ENCODE data around the gene FOXP1.

The FOXP1 gene

DNA sequence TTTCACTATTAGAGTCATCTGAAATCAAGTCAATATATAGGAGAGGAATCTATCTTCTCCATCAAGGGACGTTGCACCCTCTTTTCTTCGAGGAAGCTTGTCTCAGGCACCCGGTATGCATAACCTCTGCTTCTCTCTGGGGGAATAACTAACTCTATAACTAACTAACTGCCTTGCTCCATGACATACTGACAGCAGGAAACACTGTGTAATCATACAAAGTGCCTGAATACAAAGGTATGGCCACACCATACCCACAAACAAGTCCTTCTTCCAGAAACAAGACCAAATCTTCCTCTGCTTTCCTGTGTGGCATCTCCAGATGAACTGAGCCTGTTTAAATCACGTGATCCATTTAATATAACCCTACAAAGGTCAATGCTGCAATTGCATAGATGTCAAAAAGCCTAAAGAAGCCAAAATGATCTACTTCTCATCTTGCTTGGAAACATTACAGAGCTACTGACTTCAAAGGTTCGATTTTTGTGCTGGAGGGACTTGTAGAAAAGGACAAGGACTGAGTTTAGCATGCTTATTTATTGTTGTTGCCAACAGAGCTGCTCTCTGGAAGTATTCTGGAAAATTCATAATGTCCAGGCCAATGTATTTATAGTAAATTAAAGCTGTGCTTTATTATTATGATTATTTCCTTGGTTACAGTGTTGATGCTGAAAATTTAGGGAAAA lies 380.5 kb downstream of the FOXP1 start:
- Mint-ChIP-seq H3K27ac (peak overlapping the region; percentile 96), H3K27me3 (no peaks in the 10 kb centered on the region), H3K9me3 (ENCODE audit: low read depth) (no peaks in the 10 kb centered on the region), H3K36me3 (peaks cover 17% of the 10 kb centered on the region), H3K4me1 (ENCODE audit: low read depth) (peaks cover 76% of the 10 kb centered on the region), H3K4me3 (no peak overlapping the region)

DNA sequence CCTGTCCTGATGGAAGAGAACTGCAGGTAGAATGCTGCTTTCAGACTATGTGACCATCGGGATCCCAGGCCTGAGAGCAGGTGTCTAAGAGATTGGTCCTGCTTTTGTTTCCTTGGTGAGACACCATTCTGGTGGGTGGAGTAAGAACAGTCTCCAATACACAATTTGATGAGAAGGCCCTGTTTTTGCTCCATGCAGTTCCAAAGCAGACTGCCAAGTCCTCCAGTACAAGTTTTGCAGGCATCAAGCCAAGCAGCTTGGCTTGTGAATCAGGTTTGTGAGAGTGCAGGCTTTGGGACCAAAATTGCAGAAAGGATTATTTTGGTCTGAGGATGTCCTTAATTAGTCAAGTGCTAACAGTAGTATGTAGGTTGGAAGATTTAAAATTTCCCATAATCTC lies 381.6 kb downstream of the FOXP1 start:
- Mint-ChIP-seq H3K36me3 (peaks cover 14% of the 10 kb centered on the region), H3K27ac (peak overlapping the region; percentile 96), H3K4me1 (ENCODE audit: low read depth) (peaks cover 69% of the 10 kb centered on the region), H3K4me3 (no peak overlapping the region), H3K27me3 (no peaks in the 10 kb centered on the region), H3K9me3 (ENCODE audit: low read depth) (no peaks in the 10 kb centered on the region)

DNA sequence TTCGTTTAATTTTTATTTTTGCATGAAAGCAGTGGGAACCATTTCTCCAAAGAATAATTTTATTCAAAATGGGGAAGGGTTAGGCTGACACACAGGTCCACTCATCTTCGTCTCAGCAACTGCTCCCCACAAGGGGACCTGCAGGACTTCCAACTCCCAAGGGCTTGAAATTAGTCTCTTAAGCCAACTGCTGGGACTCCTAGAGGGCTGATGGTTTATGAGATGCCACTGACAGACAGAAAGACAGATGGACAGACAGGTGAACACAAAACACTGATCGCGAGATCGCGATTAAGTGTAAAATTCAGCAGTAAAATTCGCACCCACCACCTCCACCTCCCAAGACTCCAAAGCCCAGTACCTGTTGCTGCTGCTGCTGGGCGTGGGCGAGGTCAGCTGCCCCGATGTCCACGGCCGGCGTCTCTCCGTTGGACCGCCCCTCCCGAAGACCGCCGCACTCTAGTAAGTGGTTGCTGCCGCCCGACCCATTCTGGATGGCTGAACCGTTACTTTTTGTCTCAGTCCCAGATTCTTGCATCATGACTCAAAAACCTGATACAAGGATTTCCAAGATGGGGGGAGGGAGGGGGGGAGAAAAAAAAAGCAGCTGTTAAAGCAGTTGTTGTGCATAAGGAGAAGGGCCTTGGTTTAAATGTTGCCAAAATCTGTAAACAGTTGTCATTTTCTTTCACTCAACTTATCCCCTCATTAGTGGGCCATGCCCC lies 385.5 kb downstream of the FOXP1 start:
- no peaks in the 10 kb centered on the region for H3K9me3 Mint-ChIP-seq (ENCODE audit: low read depth)
- no peak overlapping the region for H3K4me3 Mint-ChIP-seq
- H3K27me3 Mint-ChIP-seq: no peaks in the 10 kb centered on the region
- peak overlapping the region; percentile 1 for H3K27ac Mint-ChIP-seq
- H3K4me1 Mint-ChIP-seq (ENCODE audit: low read depth): peaks cover 59% of the 10 kb centered on the region
- peaks cover 12% of the 10 kb centered on the region for H3K36me3 Mint-ChIP-seq

DNA sequence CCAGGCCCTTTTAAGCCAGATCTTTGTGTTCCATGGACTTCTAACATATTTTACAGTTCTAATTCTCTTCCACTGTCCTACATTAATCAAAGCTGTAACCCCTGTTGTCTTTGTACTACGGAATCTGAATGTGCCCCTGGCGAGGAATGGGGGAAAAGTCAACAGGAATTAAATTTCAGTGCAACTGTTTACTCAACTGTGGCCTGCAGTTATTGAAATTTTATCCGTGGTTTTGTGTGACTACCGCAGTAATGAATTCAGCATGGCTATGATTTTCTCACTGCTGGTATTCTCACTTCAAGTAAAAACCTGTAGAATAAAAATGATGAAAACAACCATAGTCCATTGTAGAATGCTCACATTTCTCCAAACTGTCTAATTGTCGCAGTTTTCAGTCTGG lies 388.0 kb downstream of the FOXP1 start:
- H3K4me1 Mint-ChIP-seq (ENCODE audit: low read depth): peaks cover 62% of the 10 kb centered on the region

DNA sequence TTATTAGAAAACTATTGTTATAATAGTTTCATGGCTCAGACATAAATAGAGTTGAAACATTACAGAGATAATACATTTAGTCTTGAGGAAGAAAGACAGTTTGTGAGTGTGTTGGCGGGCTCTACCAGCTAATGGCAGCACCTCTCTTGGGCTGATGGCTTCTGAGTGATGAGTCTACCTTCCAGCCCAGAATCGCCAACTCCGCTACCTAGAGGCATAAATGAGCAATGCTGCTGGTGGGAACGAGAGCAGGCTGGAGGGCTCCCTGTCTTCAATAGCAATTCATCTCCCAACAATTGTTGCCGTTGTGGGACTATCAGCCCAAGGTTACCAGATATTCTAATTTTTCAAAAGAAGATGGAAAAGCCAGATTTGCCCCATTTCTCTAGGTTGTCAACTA lies 388.7 kb downstream of the FOXP1 start:
- Mint-ChIP-seq H3K27ac (peak overlapping the region; percentile 85), H3K9me3 (ENCODE audit: low read depth) (no peaks in the 10 kb centered on the region), H3K36me3 (peaks cover 18% of the 10 kb centered on the region), H3K27me3 (no peaks in the 10 kb centered on the region), H3K4me3 (no peak overlapping the region), H3K4me1 (ENCODE audit: low read depth) (peaks cover 62% of the 10 kb centered on the region)

More for the DNA sequence above, 388.0 kb downstream of the FOXP1 start:
- Mint-ChIP-seq H3K36me3 (peaks cover 20% of the 10 kb centered on the region), H3K27me3 (no peaks in the 10 kb centered on the region), H3K4me3 (no peak overlapping the region), H3K27ac (peak overlapping the region; percentile 85), H3K9me3 (ENCODE audit: low read depth) (no peaks in the 10 kb centered on the region)

DNA sequence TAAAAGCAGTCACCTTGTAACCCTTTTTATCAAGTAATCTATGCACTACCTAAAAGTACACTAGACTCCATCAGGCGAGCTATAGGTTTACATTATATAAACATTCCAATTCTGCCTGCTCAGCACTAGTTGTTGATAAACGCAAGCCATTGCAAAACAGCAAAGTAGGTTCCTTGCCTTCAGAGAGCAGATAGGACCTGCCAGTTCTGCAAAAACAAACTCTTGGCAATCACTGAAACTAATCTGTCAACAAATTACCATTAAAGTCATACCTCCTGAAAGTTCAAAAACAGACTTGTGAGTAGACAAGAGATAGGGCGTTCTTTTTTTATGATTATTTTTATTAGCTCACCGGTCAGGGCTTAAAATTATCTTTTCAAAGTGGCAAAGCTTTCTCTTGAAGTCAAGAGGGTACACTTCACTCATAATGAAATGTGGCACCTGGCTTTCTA lies 392.5 kb downstream of the FOXP1 start:
- no peaks in the 10 kb centered on the region for H3K27me3 Mint-ChIP-seq
- H3K36me3 Mint-ChIP-seq: peaks cover 26% of the 10 kb centered on the region
- peaks cover 89% of the 10 kb centered on the region for H3K4me1 Mint-ChIP-seq (ENCODE audit: low read depth)
- no peak overlapping the region for H3K4me3 Mint-ChIP-seq
- H3K9me3 Mint-ChIP-seq (ENCODE audit: low read depth): no peaks in the 10 kb centered on the region
- H3K27ac Mint-ChIP-seq: peak overlapping the region; percentile 97

DNA sequence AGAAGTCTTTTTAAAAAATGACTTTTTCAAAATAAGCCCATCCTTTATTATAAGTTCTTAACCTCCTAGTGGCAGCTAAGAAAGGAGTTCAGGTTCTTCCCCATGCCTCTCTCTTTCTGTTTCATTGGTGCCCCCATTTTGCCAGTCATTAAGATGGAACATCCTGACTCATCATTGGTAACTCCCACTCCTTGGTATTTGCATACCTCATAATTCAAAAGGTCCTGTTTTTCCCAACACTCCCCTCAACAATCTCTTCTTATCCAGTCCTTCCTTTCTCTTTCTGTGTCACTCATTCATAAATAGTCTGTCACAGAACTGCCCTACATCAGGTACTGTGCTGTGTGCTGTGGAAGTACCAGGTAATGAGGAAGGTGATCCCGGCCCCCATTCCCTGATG lies 394.0 kb downstream of the FOXP1 start:
- Mint-ChIP-seq H3K4me1 (ENCODE audit: low read depth) (peaks cover 90% of the 10 kb centered on the region), H3K27ac (peak overlapping the region; percentile 95), H3K27me3 (no peaks in the 10 kb centered on the region), H3K36me3 (peaks cover 29% of the 10 kb centered on the region), H3K9me3 (ENCODE audit: low read depth) (no peaks in the 10 kb centered on the region), H3K4me3 (peak overlapping the region; percentile 55)

DNA sequence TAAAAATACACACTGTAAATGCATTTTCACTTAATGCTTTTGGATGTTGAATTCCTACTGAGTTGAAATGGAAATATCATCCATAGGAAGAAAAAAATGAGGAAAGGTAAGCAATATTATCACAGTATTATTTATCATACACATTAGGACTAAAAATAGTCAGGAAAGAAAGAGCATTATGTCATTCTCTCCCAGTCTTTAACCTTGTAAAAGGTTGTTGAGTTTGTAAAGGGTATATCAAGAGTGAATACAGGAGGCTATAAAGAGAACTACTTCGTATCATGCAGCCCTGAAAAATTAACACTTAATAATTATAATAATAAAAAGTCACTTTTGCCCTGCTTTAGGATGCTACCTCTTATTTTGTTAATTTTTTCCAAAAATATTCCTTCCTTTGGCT lies 395.8 kb downstream of the FOXP1 start:
- Mint-ChIP-seq H3K4me3 (no peak overlapping the region), H3K27ac (peak overlapping the region; percentile 95), H3K36me3 (peaks cover 33% of the 10 kb centered on the region), H3K9me3 (ENCODE audit: low read depth) (no peaks in the 10 kb centered on the region), H3K27me3 (no peaks in the 10 kb centered on the region), H3K4me1 (ENCODE audit: low read depth) (peaks cover 79% of the 10 kb centered on the region)

DNA sequence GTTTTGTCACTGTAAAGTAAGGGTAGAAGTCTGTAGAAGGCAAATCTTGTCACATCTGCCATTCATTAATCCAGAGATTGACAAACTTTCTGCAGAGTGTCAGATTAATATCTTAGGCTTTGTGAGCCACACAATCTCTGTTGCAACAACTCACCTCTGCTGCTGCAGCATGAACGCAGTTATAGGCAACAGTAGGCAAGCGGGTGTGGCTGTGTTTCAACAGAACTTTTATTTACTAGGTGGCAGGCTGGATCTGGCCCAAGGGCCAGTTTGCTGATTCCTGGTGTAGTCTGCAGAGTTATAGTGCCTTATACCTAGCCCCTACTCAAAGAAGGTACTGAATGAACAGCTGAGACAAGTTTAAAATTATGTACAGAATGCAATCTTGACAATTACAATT lies 396.7 kb downstream of the FOXP1 start:
- Mint-ChIP-seq H3K9me3 (ENCODE audit: low read depth) (no peaks in the 10 kb centered on the region), H3K27ac (peak overlapping the region; percentile 89), H3K36me3 (peaks cover 33% of the 10 kb centered on the region), H3K4me1 (ENCODE audit: low read depth) (peaks cover 70% of the 10 kb centered on the region), H3K4me3 (no peak overlapping the region), H3K27me3 (no peaks in the 10 kb centered on the region)

DNA sequence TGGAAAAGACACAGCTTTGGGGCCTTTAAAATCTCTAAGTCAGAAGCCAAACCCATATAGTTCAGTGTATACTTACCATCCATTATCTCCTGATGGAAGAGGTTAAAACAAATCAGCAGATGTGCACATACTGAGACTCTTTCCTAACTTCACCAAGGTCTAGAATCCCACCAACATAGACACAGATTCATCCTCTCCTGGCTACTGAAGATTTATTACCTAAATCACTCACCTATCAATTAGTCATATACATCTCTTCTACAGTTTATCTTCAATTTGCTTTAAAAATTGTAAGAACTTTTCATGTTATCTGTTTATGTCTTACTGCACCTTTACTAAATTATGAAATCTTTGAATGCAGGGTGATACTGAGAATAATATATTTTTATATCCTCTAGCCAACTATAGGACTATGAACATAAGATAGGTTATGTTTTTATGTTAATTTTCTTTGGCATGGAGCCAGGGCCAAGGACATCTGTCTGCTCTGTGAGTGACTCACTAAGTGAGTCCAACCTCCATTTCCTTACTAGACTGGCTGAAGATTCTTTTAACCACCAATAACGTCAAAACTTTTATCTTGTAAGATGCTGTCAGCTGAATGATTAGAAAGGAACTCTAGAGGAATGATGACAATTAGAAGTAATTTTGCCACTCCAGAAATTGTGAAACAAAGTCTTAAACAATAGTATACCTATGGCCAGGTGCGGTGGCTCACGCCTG lies 397.6 kb downstream of the FOXP1 start:
- Mint-ChIP-seq H3K36me3 (peaks cover 28% of the 10 kb centered on the region), H3K27ac (peak overlapping the region; percentile 92), H3K9me3 (ENCODE audit: low read depth) (no peaks in the 10 kb centered on the region), H3K4me1 (ENCODE audit: low read depth) (peaks cover 67% of the 10 kb centered on the region), H3K4me3 (peak overlapping the region; percentile 25), H3K27me3 (no peaks in the 10 kb centered on the region)

DNA sequence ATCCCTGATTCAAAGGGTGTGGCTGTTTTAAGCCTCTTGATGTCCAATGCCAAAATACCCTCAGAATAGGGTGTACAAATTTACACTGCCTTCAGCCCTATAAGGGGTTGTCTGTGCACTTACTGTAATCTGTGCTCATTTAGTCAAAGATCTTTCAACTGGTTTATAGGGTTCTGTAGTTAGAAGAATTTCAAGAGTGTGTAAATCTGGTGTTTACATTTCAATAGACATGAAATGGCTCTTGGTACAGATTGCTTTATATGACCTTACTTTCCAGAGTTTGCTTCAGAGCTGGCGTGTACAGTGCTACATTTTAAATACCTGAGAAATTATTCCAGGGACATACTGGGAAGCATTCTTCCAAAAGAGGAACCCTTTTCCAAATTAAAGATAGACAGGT lies 399.3 kb downstream of the FOXP1 start:
- Mint-ChIP-seq H3K36me3 (peaks cover 32% of the 10 kb centered on the region), H3K27ac (peak overlapping the region; percentile 92), H3K4me3 (no peak overlapping the region), H3K9me3 (ENCODE audit: low read depth) (no peaks in the 10 kb centered on the region), H3K27me3 (no peaks in the 10 kb centered on the region), H3K4me1 (ENCODE audit: low read depth) (peaks cover 64% of the 10 kb centered on the region)

DNA sequence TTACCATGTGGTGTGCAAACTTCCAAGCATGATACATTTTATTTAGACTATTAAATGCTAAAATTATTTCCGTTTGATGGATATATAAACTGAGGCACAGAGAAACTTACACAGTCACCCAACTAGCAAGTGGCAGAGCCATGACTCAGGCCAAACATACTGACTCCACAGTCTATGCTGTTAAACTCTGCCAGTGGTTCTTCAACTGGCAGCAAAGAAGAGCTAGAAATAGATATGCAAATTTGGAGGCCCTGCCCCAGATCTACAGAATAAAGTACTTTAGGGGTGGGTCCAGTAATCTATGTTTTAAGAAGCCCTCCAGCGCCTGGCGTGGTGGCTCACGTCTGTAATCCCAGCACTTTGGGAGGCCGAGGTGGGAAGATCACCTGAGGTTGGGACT lies 400.0 kb downstream of the FOXP1 start:
- Mint-ChIP-seq H3K9me3 (ENCODE audit: low read depth) (no peaks in the 10 kb centered on the region), H3K36me3 (peaks cover 25% of the 10 kb centered on the region), H3K4me1 (ENCODE audit: low read depth) (peaks cover 58% of the 10 kb centered on the region), H3K27me3 (no peaks in the 10 kb centered on the region), H3K4me3 (no peak overlapping the region), H3K27ac (no peak overlapping the region)

DNA sequence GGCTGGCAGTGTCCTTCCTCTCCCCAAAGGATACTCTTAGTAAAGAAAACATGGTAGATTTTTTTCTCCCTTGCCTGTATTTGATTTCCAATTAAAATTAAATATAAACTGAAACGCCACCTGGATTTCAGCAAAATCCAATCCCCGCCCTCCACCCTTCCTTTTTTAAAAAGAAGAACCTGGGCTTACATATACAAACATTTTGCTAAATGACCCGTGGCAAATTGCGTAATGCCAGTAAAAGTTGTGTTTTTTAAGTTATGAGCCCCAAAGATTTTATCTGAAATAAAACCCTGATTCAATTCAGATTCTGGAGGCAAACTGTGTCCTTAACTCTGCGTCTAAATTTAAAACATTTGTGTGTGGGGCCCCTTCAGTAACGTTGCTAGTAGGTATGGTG lies 403.0 kb downstream of the FOXP1 start:
- H3K27ac Mint-ChIP-seq: peak overlapping the region; percentile 81
- H3K4me1 Mint-ChIP-seq (ENCODE audit: low read depth): peaks cover 43% of the 10 kb centered on the region
- H3K36me3 Mint-ChIP-seq: peaks cover 25% of the 10 kb centered on the region
- H3K27me3 Mint-ChIP-seq: no peaks in the 10 kb centered on the region
- no peak overlapping the region for H3K4me3 Mint-ChIP-seq
- no peaks in the 10 kb centered on the region for H3K9me3 Mint-ChIP-seq (ENCODE audit: low read depth)

DNA sequence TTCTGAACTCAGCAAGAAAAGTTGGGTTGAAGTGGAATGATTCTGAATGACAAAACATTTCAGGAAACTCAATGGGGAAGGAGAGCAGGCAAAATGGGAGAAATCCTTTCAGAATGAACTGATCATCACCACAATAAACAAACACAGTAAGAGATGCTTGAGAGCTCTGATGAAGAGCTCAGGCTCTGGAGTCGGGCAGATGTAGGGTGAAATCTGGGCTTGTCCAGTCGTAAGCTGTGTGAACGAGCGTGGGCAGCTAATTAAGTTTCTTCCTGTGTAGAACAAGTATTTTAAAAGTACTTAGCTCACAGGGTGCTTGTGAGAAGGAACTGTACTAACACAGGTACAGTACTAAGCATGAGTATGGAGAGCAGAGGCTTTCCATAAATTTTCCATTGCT lies 406.2 kb downstream of the FOXP1 start:
- Mint-ChIP-seq H3K9me3 (ENCODE audit: low read depth) (no peaks in the 10 kb centered on the region), H3K27ac (peak overlapping the region; percentile 81), H3K27me3 (no peaks in the 10 kb centered on the region), H3K4me3 (no peak overlapping the region), H3K36me3 (peaks cover 22% of the 10 kb centered on the region), H3K4me1 (ENCODE audit: low read depth) (peaks cover 54% of the 10 kb centered on the region)

DNA sequence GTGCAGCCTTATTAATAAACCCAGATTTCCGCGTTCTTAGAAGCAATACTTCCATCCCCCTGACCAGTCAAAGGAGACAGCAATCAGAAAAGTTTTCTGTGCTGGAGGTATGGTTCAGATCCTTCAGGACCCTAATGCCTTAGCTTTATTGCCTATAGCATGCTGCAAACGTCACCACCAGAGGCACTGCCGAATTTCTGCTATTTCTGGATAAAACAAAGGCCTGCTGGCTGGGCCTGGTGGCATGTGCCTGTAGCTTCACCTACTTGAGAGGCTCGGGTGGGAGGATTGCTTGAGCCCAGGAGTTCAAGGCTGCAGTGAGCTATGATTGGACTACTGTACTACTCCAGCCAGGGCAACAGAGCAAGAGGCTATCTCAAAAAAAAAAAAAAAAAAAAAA lies 407.2 kb downstream of the FOXP1 start:
- Mint-ChIP-seq H3K27me3 (no peaks in the 10 kb centered on the region), H3K9me3 (ENCODE audit: low read depth) (no peaks in the 10 kb centered on the region), H3K36me3 (peaks cover 22% of the 10 kb centered on the region), H3K4me3 (no peak overlapping the region), H3K4me1 (ENCODE audit: low read depth) (peaks cover 56% of the 10 kb centered on the region), H3K27ac (peak overlapping the region; percentile 77)
